CD4-positive, alpha-beta T cell treated with Interleukin-4 for 1 hour (primary cell): ENCODE data around the gene ZNF423.

Source experiments
- DNase-seq, 2 donors: peaks; one replicate each; pipeline ENCODE4 v3.0.0-alpha.2; 2020 to 2022

The ZNF423 gene

DNA sequence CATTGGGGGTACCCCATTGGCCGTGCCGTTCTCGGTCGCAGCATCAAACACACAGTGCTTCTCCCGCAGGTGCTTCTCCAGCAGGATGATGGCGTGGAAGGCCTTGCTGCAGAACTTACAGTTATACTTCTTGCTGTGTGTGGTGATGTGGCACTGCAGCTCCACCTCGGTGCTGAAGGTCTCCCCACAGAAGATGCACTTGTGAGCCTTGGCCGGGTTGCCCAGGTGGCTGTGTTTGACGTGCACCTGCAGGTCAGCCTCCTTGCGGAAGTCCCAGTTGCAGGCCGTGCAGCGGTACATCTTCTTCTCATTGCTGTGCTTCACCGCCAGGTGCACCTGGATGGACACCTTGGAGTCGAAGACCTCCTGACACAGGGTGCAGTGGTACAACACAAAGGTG is 219.3 kb downstream of the ZNF423 start:
- no peak for DNase-seq

DNA sequence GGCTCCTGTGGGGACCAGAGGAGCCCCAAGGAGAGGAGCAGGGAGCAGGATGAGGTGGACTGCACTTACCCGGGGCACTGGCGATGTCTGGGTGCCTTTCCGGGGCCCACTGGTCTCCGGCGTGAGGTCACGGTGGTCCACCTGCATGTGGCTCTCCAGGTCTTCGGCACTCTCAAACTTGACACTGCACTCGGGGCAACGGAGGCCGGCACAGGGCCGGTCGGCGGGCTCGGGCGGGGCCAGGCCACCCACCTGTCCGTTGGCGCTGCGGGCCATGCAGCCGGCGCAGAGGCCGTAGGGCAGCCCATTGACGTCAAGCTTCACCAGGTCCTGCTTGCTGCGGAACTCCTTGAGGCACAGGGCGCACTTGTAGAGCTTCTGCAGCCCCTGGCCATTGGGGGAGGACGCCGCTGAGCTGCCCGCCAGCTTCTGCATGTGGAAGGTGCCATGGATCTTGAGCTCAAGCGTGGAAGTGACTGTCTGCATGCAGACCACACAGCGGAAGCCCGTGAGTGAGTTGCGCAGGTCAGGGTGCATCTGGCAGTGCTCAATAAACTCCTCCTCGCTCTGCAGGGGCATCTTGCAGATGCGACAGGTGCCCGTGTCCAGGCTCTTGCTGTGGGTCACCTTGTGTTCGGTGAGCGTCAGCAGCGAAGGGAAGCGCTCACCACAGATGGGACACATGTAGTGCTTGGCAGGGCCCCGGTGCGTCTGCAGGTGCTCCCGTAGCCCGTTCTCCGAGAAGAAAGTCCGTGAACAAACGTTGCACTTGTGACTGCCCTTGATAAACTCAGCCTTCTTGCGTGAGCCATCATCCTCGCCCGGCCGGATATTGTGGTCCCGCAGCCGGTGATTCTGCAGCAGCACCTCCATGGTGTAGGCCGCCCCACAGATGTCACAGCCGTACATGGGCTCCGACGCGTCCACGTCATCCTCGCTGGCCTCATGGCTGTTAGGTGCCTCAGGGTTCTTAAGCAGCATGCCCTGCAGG is 220.0 kb downstream of the ZNF423 start:
- DNase-seq: no peak

DNA sequence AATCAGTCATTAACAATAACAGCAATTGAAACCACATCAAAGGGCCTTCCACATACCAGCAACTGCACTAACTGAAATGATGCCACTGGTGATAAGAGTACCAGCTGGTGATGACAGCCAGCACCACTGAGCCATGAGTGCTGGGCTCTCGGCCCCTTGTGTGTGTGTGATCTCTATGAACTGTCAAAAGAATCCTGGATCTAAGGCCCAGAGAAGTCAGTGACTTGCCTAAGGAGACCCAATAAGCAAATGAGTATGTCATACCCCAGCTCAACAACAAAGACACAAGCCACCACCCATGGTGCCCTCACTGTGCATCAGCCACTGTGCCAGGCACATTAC is 220.9 kb downstream of the ZNF423 start:
- no peak for DNase-seq

DNA sequence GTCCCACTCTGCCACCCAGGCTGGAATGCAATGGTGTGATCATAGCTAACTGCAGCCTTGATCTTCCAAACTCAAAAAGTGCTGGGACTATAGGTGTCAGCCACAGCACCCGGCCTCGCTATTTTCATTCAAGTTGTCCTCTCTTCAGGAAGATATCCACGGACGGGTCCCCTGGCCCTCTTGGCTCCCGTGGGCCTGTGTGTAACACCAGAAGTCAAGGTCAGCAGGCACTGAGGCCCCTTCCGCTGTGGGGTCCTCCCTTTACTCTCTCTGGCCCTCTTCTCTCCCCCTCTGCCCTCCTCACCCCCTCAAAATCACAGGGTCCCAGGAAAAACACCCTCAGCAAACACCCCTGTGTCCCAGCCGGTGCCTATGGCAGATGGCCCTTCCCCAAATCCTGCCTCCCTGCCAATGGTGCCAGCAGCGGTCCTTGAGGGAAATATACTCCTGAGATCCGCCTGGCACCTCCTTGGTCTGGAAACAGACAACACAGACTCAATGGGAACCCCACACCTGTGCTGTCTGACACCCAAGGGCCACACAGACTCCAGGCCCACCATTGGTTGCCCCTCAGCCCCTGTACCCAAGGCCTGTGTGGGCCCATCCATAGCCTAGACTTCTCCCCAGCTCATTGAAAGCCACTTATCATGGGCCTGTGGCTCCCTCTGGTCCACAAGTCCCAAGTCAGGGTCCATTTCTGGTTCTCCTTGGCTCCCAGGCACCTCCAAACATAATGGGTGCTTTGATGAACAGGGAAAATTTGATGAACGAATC is 221.5 kb downstream of the ZNF423 start:
- no peak for DNase-seq

DNA sequence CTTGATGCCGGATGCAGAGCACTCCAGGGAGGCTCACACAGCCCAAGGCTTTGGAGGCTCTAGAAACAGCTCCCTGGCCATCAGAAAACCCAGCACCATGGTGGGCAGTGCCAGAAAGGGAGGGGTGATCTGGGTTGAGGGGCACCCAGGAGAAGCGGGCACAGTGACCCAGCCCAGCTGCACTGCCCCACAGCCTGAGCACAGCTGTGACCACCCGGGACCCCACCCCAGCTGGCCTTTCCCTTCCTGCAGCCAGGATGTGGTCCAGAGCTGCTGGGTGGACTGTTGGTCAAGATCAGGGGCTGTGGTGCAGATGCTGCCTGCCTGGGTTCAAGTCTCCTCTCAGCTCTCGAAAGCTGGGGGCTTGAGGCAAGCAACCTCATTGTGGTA is 223.1 kb downstream of the ZNF423 start:
- no peak for DNase-seq

DNA sequence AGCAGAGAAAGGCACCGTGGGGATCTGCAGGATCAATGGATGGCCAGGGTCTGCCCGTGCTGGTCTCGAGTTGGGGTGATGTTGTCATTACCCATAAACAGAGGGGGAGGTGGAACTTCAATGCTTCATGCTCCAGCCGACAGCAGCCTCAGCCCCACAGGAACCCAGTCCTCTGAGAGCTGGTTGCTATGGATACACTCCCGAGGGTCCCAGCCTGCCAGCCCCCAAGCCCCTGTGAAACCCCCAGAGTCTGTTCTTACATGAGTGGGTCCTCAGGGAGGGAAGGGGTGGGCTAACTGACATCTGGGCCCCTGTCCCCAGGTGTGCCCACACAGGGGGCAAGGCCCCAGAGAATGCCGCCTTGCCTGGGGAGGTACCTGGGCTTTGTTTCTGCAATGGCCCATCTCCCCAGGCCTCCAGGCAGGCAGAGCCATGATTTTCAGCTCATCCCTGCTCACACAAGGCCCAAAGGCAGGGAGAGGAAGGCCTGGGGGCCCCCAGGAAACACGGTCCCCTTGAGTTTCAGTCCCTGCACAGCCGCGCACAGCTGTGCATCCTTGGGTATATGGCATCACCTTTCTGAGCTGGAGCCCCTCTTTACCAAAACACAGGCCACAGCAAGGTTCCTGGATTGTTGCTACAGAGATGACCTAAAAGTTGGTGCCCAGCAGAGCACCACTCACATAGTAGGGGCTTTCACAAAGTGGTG is 223.7 kb downstream of the ZNF423 start:
- no peak for DNase-seq

DNA sequence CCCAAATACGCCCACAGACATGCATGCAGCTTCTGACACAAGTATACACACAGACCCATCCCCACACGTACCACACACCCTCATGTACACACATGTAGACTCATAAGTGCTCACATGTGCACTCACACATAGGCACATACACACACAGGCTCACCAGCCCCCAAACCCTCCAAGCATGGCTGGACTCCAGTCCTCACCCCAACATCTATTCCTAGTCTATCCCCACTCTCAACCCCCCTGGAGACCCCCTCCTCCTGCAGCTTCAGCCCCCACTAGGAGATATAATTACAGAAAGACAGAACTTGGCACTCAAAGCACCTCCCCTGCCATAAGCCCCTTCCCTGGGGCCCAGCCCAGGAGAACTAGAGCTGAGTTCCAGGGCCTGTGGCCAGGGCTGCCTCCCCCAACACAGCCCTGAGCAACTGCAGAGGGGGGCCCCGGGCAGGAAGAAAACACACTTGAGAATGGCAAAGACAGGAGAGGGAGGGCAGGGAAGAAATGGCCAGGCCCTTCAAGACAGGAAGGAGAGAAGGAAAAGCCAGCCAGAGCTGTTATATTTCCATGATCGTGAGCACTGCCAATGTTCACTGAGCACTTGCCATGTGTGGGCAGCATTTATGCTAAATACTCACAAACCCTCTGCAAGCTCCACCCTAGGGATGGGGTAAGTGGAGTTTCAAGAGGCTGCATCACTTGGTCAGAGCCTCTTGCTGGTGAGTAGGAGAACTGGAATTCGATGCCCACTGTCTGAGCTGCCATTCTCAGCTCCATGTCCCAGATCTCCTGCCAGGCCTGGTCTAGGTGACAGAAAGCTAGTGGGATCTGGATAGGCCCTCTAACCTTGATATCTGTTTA is 224.5 kb downstream of the ZNF423 start:
- no peak for DNase-seq

DNA sequence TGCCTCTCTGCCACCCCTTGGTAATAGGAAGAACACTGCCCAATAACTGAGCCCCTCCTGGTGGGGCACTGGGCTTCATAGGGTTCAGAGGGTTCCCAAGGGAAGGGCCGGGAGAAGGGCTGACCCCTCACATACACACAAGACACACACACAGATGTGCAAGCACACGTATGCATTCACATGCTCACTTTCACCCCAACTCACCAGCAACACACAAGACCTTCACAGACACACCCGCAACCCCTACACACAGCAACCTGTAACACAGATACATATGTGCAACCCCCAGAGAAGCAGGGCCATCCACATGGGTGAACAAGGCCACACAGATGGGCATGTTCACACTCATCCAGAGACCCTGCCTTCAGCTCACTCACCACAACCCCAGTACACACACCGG is 225.1 kb downstream of the ZNF423 start:
- no peak for DNase-seq

DNA sequence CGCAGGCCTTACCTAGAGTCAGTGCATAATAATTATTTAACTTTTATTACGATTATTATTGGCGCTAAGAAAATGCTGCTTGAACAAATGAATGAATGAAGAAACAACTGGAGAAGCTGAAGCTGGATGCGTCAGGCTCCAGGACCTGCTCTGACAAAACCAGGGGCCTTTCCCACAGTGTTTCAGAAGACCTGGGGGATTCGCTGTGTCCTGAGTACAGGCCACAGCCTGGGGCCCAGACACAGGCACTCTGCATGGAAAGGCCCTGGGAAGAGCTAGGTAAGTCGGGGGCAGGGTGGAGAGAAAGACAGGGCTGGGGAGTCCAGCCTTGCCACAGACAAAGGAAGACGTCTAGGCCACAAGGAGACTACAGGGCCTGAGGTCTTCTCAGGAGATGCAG is 226.1 kb downstream of the ZNF423 start:
- DNase-seq: no peak

DNA sequence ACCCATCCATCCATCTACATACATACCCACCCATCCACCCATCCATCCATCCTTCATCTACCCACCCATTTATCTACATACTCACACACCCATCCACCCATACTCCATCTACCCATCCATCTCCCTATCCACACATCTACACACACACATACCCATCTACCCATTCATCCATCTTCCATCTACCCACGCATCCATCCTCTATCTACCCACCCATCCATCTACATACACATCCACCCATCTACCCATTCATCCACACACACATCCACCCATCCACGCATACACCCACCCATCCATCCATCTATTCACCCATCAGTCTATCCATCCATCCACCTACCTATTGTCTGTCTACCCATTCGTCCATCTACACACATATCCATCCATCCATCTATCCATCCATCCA is 227.8 kb downstream of the ZNF423 start:
- no peak for DNase-seq

DNA sequence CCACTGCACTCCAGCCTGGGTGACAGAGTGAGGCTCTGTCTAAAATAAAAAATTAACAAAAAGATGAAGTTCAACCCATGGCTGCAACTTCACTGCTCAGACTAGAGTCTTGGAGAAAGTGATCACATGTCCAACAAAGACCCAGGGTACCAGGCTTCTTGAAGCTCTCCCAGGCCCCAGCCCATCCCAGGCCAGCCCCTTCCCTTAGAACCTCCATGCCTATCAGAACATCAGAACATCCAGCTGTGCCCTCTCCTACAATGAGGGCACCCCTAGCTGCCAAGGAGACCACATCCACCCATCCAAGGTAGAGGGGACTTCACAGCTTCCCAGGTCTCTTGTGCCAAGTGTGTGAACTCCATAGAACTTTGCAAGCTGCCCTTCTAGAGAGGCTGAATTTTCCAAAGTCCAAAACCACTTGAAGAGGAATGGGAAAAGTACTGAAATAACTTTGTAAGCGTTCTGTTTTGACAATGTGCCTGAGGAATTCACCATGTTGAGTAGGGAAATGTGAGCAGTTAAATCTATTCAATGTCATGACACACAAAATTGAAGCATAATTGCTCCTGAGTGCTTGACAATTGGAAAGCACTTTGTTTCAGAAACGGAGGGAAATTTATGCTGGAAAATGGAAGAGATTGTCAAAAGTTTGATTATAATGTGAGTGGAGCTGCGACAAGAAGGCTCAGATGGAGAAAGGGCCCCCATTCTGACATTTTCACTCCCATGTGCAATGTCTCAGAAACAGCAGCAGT is 230.4 kb downstream of the ZNF423 start:
- no peak for DNase-seq

DNA sequence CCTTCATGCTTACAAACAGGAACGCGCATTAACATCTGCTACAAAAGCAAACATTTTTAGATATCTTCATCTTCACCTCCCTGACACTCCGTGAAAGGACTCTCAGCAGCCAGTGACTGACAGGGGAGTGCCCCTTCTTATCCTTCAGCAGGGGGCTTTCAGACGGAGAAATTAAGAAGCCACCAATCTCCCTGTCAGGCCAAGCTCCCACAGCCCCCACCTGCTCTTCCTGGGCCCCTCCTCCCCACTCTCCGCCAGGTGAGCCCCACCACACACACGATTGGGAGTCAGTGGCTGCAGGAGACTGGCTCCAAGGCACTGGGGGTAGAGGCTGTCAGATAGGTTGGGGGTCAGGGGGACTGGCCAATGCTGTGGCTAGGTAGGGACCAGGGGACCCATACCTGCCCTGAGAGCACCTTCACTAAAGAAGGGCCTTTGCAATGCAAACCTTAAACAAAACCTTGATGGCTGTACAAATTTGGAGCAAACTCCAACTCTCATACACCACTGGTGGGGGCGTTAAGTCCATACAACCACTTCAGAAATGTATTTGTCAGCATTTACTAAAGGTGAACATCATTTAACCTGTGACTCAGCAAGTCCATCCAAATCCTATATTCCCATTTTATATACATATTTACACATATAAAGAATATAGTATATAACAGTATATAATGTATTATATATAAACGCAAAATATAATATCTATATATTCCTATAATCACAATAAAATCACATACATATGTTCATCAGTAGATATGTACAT is 232.2 kb downstream of the ZNF423 start:
- DNase-seq: no peak

DNA sequence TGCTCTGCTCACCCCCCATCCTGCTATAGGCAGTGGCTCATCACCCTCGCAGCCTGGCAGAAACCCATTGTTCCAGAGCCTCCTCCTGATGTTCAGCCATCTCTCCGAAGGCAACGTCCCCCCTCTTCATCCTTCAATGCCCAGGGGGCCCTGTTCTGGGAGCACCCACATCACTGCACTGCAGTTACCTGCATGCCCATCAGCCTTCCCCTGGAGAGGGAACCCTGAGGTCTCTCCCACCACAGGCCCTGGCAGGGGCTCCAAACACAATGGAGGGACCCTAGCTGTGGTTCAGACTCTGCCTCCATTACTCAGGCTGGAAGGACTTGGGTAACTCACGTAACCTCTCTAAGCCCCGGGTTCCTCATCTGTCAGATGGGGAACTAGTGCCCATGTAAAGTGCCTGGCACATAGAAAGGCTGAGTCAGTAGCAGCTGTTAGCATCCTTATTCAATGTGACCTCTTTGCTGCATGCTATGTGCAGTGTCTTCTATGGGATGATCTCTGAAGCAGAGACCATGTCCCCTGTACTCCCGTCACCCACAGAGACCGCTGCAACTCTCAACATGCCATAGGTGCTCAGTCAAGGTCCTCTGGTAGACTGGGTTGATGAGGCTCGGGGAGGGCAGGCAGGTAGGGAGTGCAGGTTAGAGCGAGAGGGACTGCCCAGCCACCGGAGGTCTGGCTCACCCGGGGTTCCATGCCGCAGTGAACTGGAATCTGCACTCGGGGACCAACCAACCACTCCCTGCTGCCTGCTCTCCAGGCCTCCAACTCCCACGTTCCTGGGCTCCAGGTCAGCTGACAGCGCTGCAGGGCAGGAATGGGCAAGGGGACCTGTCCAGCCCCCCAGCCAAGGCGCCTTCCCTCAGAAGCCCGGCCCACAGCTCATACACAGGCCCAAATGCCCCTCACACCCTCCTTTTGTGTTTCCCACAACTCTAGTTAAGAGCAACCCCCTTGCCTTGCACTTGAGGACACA is 233.2 kb downstream of the ZNF423 start:
- no peak for DNase-seq

DNA sequence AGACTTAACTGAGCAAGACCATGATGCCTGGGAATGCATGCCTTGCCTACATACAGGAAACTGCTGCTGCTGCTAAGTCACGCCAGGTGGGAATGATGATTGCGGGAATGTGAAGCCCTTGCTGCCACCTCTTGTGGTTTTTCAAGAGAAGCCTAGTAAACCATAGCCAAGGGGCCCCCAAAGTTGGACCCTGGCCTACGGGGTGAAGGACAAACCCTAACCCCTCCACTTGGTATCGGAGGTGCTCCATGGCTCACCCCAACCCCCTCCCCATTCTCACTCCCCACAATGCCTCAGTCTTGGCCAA is 233.9 kb downstream of the ZNF423 start:
- DNase-seq: no peak

DNA sequence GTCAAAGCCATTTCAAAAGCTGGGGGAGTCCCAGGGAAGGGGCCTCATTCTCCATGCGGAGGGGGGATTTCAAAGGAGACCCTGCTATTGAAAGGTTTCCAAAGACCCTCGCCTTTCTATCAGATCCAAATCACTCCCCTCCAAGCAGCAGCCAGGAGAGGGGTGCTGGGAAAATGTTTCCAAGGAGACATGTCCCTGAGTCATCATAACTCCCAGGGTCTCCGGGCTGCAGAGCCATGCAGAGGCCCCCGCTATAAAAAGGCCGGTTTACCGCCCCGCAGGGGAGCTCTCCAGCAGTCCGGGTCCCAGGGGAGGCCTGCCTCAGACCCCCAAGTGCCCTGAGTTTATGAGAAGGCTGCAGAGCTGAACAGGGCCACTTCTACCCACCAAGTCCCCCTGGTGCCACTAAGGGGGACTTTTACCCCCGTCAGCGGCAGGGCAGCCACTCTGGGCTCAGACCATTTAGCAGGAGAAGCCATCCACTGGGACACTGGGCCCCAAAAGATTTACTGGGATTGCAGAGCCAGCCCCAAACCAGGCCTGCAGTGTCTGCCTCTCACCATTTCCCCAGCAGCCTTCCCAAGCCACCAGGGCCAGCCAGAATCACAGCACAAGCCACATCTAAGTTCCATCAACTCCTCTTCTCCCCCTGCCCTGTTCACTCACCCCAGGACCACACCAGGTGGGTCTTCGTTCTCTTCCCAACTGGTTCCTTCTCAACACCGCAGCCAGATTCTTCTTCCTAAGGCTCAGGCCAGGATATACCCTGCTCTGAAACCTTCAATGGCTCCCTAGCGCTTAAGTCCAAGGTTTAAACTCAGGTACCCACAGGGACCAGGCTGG is 234.4 kb downstream of the ZNF423 start:
- no peak for DNase-seq

DNA sequence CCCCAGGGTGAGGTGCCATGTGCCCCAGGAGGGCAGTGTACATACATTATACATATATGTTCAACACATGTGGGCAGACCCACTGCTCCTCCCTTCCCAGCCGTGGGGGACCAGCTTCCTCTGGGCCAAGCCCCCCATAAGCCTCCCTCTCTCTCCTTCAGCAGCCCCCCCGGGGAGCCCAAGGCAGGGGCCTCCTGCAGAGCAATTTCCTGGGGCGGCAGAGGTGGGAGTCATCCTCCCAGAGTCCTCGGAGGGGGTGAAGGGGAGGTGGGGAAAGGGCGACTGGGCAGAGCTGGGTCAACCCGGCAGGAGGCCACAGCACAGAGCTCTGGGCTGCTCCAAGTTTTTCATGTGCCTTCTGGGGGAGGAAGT is 235.1 kb downstream of the ZNF423 start:
- DNase-seq: no peak

DNA sequence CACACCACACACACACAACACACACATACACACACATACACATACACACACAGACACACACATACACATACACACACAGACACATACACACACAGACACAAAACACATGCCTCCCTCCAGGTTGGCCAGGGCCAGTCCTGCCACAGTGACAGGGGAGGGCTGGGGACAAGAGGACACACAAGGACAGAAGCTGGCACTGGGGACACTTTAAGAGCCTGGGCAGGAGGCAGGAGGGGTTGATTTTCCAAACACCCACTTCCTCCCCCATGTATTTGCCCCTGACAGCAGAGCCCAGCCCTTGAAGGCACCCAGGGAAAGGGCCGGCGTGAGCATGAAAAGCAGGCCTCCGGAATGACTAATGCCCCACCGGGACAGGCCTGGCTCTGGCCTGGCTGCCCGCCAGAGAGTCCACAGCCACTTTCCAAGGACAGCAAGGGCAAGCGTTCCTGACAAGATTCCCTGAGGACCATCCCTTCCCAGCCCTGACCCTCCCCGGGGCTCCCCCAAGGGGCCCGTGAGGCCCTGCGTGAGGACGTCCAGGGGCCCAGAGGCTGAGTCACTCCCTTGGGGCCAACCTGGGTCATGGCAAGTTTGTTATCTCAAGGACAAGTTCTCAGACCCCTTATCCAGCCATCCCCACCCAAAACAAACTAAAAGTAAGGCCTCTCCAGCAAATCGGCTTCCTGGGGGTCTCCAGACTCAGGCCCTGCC is 235.6 kb downstream of the ZNF423 start:
- DNase-seq: no peak

DNA sequence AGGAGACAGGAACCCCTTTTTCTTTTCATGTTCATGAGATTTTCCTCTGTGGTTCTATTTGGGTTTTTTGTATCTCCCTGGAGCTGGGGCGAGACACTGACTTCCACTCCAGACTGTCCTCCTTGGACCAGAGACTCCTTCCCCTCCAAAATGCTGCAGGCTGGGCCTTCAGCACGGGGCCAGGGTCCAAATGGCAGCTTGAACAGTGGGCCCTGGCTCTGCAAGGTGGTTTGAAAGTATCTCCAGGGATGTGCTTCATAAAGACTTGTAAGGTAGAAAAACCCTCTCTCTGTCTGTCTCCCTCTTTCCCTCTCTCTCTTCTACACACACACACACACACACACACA is 236.1 kb downstream of the ZNF423 start:
- no peak for DNase-seq

DNA sequence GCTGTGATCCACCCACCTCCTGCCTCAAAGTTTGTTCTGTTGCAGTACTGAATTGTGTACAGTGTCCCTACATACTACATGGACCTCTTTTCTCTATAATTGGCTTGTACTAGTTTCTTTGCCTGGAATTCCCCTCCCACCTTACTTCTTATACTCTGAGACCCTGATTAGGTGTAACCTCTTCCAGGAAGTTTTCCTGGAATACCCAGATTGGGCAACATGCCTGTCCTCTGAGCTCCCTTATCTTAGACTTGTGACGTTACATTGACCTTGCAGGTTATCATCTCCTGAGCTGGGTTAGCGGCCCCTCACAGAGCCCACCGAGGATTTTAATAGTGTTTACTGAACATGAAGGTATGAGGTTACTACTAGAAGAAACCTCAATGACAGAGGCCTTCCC is 237.0 kb downstream of the ZNF423 start:
- no peak for DNase-seq
